Stimulated activated CD4-positive, alpha-beta T cell treated with anti-CD3 and anti-CD28 coated beads, Interleukin-2, amount 100 ng/mL, for 24 hours (primary cell): ENCODE results near the gene CAMTA1.

Experiments
- DNase-seq, 2 donors: peaks; one replicate each; pipeline ENCODE4 v3.0.0-alpha.2; 2020

Gene CAMTA1

DNA sequence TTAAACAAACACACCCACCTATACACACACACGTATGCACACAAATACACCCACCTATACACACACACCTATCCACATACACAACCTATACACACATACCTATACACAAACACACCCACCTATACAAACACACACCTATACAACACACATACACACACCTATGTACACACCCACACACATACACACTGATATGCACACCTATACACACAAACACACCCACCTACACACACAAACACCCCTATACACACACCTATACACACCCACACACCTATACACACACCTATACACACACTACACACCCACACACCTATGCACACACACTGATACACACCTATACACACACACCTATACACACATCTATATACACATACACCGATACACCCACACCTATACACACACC, 870.1 kb downstream of the CAMTA1 start:
- DNase-seq: no peak

DNA sequence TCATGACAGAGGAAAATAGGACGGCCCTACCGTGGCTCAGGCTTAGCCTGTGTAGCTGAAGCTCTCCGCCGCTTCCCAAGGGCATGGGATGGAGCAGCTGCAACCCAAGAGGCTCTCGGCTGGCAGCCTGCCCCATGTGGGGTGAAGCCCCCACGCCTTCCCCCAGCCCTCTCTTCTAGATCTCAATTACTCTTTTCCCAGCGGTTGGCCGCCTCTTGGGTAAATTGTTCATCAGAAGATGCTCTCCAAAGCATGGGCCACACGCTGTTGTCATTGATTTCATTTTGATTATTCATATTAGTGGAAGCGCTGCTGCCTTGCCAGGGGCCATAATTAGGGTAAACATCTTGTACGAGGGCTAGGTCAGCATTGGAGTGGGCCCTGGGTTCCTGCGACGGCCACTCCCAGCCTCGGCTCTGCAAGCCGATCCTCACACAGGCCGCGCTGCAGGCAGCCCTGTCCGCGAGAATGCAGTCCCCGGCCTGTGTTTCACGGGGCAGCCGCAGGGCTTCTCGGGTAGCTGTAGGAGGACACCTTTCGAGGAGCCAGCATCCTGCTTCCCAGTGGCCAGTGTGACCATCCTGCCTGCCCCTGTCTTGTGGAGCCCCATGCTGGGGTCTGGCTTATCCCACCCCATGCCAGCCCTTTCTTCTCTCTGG, 871.4 kb downstream of the CAMTA1 start:
- no peak for DNase-seq

DNA sequence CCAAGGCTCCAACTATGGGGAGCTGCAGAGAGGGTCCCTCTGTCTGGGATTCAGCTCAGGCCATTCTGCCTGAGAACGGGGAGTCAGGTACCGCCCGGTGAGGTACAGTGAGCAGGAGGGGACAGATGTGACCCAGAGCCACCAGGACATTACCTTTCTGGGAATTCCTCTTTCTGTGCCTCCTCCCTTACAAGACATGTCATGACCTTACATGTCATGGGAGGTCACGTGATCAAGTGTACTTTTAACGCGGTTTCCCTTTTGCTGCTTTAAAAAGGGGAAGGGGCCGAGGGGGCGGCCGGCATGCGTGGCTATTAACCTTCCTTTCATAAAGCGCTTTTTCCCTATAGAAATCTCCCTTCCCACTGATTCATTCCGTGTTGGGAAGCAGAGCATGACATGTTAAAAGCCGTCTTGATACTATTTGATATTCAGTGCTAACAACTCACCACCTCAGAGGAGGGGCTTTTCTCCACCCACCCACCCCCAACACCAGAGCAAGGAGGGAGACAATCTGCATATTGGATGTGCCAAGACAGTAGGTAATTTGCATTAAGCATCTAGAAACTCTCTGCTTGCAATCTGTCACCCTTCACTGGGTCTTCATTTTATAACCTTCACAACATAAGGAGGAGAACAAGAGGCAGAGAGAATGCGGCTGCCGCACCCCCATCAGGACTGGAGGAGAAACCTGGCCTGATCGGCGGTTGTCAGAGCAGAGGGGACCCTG, 872.2 kb downstream of the CAMTA1 start:
- DNase-seq: no peak

DNA sequence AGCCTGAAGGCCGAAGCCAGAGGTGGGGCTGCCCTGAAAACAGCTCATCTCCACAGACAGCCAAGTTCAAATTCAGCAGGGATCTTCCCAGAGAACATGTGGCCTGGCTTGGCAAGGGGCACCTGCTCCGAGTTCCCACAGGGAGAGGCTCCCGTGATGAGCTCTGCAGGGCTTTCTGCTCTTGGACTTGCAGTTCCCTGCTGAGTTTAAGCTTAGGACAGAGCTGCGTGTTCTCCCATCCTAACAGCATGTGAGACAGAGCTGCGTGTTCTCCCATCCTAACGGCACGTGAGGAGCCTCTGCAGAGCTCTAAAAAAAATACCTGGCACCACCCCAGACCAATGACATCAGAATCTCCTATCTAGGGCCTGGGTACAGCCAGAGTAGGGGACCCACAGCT, 872.8 kb downstream of the CAMTA1 start:
- no peak for DNase-seq

DNA sequence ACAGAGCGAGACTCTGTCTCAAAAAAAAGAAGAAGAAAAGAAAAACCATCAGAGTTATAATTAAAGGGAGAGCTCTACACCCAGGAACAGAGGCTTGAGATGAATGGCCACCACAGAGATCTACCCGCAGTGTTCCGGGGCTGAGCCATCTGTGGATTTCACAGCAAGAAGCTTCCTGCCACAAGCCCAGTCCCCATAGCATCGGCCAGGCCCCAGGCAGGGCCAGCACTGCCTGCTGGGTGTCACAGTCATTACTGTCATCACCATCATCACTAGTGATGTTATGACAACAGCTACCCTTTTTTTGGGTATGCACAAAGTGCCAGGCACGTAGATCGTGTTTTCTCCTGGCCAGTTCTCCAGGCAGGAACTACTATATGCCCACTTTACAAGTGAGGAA, 874.3 kb downstream of the CAMTA1 start:
- no peak for DNase-seq

DNA sequence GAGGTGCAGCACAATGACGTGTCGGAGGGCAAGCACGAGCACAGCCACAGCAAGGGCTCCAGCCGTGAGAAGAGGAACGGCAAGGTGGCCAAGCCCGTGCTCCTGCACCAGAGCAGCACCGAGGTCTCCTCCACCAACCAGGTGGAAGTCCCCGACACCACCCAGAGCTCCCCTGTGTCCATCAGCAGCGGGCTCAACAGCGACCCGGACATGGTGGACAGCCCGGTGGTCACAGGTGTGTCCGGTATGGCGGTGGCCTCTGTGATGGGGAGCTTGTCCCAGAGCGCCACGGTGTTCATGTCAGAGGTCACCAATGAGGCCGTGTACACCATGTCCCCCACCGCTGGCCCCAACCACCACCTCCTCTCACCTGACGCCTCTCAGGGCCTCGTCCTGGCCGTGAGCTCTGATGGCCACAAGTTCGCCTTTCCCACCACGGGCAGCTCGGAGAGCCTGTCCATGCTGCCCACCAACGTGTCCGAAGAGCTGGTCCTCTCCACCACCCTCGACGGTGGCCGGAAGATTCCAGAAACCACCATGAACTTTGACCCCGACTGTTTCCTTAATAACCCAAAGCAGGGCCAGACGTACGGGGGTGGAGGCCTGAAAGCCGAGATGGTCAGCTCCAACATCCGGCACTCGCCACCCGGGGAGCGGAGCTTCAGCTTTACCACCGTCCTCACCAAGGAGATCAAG, 878.3 kb downstream of the CAMTA1 start:
- DNase-seq: no peak

DNA sequence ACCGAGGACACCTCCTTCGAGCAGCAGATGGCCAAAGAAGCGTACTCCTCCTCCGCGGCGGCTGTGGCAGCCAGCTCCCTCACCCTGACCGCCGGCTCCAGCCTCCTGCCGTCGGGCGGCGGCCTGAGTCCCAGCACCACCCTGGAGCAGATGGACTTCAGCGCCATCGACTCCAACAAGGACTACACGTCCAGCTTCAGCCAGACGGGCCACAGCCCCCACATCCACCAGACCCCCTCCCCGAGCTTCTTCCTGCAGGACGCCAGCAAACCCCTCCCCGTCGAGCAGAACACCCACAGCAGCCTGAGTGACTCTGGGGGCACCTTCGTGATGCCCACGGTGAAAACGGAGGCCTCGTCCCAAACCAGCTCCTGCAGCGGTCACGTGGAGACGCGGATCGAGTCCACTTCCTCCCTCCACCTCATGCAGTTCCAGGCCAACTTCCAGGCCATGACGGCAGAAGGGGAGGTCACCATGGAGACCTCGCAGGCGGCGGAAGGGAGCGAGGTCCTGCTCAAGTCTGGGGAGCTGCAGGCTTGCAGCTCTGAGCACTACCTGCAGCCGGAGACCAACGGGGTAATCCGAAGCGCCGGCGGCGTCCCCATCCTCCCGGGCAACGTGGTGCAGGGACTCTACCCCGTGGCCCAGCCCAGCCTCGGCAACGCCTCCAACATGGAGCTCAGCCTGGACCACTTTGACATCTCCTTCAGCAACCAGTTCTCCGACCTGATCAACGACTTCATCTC, 879.1 kb downstream of the CAMTA1 start:
- DNase-seq: no peak

DNA sequence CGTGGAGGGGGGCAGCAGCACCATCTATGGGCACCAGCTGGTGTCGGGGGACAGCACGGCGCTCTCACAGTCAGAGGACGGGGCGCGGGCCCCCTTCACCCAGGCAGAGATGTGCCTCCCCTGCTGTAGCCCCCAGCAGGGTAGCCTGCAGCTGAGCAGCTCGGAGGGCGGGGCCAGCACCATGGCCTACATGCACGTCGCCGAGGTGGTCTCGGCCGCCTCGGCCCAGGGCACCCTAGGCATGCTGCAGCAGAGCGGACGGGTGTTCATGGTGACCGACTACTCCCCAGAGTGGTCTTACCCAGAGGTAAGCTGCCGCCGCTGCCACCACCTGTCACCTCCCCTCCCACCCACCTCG, 879.6 kb downstream of the CAMTA1 start:
- no peak for DNase-seq

DNA sequence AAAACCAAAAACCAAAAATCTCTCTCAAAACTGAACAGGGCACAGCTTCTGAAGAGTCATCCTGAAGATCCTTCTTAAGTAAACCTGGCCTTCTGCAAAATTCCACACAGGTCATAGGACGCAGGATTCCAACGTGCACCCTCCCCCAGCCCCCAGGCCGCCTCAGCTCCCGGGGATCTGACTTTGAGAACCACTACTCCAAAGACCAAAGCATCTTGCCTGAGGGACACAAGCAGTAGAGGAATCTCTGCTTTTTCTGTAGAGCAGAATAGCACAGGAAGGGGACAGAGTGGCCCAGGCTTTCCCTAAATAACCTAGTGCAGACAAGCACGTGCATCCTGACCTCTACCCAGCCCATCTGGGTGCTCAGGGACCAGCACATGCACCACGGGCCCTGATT, 881.0 kb downstream of the CAMTA1 start:
- no peak for DNase-seq

DNA sequence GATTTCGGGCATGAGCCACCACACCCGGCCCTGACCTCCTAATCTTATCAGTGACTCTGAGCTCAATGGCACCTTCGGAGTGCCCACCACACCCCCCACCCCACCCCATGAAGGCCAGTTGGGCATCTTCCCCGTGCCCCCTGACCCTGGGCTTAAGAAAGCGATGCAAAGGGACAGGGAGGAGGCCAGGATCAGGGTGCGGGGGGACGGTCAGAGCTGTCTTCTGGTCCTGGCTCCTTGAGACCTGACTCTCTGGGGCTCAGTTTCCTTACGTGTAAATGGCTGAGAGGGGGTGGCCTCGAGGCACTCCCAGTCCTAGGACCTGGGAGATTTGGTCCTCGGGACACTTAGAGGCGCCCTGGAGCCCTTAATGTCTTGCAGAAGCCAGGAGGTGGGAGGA, 881.9 kb downstream of the CAMTA1 start:
- no peak for DNase-seq

DNA sequence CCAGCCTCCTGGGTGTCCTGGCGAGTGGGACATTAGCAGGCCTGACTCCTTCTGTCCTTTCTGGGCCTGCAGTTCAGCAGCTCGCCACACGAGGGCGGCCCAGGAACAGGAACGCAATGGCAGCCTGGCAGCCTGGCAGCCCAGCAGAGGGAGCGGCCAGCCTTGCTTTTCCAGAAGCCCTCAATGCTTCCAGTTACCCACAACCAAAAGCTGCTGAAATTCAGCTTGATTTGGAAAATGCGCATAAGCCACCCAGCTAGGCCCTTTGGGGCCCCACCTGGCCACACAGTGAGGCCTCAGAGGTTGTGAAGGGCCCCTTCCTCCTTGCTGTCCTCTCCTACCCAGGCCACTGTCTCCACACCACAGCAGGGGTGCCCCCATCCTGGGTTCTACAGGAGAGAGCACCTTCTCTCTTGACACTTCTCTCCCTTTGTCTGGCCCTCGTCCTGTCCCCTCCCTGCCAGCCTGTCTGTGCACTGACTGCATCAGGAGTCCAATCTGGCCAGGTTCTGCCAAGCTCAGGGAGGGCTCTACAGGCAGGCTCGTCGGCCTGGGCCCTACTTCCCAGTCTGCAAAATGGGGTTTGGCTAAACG, 882.5 kb downstream of the CAMTA1 start:
- peak; percentile 91 for DNase-seq

DNA sequence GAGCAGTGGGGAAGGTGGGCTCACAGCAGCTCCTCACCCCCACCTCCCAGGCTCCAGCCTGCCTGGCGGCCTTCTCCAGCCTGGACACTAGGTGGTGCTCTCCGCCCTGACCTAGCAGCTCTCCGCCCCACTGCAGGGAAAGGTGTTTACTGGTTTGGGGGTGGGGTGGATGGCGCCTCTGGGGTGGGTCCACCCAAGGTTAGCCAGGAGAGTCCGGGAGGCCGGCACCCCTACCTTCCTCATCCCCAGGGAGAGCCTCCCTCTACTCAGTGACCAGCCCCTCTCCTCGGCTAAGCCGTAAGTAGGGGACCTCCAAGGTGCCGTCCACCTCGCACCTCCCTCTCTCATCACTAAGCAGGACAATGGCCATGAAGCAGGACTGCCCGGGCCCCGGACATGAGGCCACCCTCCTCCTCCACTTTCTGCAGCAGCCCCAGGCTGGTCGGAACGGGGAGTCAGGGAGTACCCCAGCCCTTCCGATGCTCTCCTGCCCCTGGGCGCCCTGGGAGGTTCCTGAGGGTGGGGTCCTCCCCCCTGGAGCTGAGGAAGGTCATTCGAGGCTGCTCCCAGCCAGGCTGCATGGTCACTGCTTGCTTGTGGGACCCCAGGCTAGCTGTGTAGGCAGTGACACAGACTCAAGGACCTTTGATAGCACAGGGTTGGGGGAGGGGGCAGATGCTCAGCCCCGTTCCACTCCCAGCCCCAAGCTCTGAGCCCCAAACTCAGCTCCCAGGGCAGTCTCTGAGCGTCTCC, 884.5 kb downstream of the CAMTA1 start:
- DNase-seq: peak; percentile 63 to 65

DNA sequence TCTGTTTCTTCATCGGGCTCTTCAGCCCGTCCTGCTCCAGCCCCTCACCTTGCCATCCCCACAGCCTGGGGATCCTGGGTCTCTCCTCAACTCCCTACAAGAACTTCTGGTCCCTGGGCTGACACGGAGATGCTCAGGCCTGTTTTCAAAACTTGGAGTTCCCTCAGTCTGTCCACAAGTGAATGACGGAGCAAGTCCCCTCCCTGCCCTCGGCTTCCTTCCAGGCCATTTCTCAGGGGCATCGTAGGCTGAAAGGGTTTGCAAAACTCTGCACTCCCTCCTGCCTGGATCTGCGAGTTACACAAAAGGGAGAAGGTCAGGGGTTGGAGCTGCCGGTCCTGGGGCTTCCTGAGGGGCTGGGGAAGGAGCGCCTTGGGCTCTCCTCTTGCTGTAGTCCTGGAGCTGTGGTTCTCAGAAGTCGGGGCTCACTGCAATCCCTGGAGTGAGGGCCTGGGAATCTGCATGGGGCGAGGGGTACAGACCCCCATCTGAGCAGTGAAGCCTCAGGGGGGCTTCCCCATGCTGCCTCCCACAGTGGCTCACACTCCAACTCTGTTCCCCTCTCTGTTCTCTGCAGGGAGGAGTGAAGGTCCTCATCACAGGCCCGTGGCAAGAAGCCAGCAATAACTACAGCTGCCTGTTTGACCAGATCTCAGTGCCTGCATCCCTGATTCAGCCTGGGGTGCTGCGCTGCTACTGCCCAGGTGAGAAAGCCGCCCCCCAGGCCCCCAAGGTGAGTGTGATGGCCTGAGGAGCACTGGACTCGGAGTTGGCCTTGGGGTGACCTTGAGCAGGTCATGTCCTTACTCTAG, 885.3 kb downstream of the CAMTA1 start:
- DNase-seq: no peak

DNA sequence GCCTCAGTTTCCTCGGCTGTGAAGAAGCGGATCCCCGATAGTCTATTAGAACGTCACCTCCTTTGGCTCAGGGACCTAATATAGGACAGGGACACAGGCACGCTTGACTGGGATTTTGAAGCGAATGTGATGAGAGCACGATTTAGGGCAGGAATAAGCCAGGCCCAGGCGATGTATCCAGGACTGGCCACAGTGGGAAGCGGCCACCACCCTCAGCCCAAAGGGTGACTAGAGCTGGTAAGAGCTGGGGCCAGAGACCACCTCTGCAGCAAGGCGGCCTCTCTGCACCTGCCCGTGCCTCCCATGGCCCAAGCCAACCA, 885.9 kb downstream of the CAMTA1 start:
- no peak for DNase-seq

DNA sequence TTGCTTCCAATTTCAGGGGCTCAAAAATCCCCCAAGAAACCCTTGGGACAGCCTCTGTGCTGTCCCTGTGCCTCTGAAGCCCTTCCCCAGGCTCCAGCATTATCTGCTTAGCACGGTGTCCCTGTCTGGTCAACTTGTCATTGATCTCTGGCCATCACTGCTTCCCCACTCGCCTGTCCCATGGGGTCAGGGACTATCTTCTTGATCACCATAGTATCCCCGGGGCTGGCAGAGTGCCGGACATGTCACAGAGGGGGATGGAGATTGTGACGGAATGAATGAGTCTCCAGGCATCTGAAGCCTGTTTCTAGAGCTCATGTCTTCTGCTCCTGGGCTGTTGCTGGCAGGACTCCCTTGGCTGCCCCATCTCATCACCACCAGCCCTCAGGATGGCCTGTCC, 886.4 kb downstream of the CAMTA1 start:
- no peak for DNase-seq

DNA sequence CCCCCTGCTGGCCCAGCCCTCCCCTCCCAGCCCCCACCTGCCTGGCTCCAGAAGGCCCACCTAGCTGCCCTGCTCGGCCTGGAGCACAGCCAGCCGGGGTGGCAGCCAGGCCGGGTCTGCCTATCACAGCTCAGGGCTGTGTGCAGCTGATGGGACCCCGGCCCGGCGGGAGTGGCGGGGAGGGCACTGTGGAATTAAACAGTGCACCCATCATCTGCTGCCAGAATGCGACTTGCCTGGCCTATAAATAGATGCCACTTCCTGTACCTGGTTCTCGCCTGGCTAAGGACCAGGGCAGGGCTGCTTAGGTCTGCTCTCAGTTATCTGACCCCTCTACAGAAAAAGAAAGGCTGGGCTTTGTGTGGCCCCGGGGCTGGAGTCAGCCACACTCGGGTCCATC, 887.6 kb downstream of the CAMTA1 start:
- no peak for DNase-seq

DNA sequence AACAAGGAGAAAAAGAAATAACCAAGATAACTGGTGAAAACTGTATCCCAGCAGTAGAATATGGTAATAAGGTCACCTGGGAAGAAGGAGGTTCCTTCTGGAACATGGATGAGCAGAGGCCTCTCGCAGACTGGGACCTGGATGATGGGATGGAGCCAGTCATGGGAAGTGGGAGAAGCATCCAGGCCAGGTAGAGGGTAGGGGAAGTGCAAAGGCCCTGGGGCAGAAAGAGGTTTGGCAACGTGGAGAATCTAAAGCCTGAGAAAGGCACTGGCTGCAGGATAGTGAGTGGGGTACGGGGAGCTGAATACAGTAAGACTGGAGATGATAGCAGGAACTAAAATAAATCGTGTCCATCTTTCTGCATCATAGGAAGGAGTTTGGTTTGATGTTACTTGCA, 889.7 kb downstream of the CAMTA1 start:
- DNase-seq: no peak

DNA sequence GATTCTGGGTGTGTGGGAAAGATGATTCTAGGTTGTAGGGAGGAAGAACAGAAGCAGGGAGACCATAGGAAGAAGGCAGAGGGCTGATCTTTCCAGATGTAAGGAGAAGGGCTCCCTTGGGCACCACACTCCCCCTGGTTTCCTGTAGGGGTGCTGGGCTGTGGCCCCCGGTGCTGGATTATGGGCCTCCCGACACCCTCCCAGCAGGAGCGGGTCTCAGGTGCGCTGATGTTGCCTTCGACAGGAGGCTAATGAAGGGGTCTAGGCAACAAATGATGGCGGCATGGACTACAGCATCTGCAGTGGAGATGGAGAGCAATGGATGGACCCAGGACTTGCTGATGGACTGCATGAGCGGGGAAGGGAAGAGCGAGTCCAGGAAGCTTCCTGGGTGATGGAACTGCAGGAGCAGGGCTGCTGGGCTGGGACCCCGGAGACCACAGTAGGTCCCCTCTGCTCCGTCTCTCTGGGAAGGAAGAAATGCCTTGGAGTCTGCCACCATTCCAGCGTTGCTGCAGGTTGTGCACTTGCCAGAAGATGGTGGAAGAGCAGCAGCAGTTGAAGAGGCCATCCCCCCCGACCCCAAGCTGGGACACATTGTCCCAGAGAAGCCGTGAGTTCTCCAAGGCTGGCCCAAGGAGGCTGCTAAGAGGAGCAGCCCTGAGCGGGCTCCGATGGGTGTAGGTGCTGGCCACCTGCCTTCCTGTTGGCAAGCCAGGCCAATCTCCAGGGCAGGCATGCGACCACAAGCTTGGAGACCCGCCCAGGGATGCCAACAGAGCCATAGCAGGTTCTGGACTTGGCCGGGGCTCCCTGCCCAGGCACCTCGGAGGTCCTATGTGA, 890.4 kb downstream of the CAMTA1 start:
- DNase-seq: no peak

DNA sequence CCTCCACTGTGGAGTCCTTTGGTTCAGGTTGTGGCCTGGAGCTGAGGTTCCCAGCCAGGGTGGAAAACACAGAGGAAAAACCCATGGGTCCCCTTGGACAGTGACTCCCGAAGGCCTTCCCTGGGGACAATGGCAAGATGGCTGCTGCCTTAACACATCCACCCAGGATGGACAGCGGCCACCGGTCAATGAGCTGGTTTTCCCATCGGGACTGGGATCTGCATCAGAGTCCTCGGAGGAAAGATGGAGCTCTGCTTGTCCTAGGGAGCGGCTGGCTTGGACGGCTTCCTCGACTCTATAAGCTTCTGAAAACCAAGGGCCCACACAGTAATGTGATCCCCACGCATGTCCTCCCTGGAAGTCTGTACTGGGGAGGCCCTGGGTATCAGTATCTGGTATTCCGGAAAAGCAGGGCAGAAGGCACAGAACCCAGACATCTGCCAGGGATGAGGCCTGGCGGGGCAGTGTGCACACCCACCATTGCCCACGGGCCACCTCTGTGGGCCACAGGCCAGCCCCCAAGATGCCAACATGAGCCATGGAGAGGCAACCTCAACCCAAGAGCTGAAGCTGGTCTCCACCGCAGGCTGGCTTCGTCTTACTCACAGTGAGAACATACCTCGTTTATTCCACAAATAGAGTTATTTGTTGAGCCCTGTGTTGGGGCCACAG, 891.2 kb downstream of the CAMTA1 start:
- no peak for DNase-seq

DNA sequence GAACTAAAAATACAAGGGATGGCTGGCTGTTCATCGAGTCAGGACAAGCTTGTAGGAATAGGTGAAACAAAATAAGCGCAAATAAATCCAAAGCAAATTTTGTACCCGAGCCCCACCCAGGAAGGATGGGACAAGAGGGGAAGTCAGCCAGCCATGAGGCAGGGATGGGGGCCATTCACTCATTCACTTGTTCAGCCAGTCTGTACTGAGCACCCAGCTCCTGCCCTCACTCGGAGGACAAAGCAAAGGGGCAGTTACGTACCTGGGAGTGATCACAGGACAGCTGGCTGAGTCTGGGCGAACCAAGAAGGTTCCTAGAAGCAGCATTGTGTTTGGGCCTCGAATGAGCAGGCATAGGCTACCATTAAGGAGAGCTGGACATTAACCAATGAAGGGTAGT, 891.9 kb downstream of the CAMTA1 start:
- DNase-seq: no peak
